Measurements from ENCODE around the gene TRIP12. TPM values are rescaled to one million over a fixed set of nuclear protein-coding genes. Genes with fewer than 3 reads are reported as not detected.

The TRIP12 gene
- total RNA-seq, 1 donor from 2014 or later: 211 TPM

- Histone ChIP-seq H3K36me3 (no peaks in the 10 kb centered on the region), H3K4me3 (peak overlapping the region; percentile 37), H3K27me3 (peaks cover 60% of the 10 kb centered on the region), H3K27ac (no peak overlapping the region), H3K4me1 (peaks cover 15% of the 10 kb centered on the region), H3K9me3 (no peaks in the 10 kb centered on the region)
- DNase-seq (peak; percentile 80), ATAC-seq (peak; percentile 86)
- TF ChIP-seq CTCF (IDR thresholded peaks at IDR 0.05): no peak
- intact Hi-C loops (cut with DNase I): no loop called here
These were observed 206.9 kb downstream of the TRIP12 start for GRCh38 chr2:229714736-229715541.

GRCh38 chr2:229714080-229714735 lies 207.6 kb downstream of the TRIP12 start, which contains the start of gene DNER:
TSS of gene DNER (minus strand) at chr2:229714555. CDS start at chr2:229714423, 132 bp downstream.
- ATAC-seq: peak; percentile 66
- Histone ChIP-seq H3K27ac (no peak within 1 kb of the TSS), H3K36me3 (no peaks in the 10 kb centered on the region), H3K4me3 (peak within 1 kb of the TSS; percentile 37), H3K4me1 (peaks cover 15% of the 10 kb centered on the region), H3K9me3 (no peaks in the 10 kb centered on the region), H3K27me3 (peaks cover 60% of the 10 kb centered on the region)
- intact Hi-C loops (cut with DNase I): no loop called here
- DNase-seq: no peak
- no peak for TF ChIP-seq CTCF (IDR thresholded peaks at IDR 0.05)

Other genes with a start within 250 kb of the TRIP12 start
- 0.14 TPM for gene DNER, start 207.5 kb downstream of the TRIP12 start, total RNA-seq
- 1.8 TPM for gene FBXO36, start 494 bp upstream of the TRIP12 start, total RNA-seq
- gene SLC16A14, start 146.9 kb upstream of the TRIP12 start, total RNA-seq: 4.7 TPM